HK-2 (cell line): ENCODE results near the gene BNIP2.
"Not testable (repeated sequence)": the region's sequence is repeated elsewhere in the genome, so short reads cannot be mapped to it uniquely, and the experiment has no call there.

Experiments used
- DNase-seq: peaks from one replicate; pipeline ENCODE4 v3.0.0-alpha.2; 2018; ENCODE audit not compliant: unreplicated experiment

Gene BNIP2

DNA sequence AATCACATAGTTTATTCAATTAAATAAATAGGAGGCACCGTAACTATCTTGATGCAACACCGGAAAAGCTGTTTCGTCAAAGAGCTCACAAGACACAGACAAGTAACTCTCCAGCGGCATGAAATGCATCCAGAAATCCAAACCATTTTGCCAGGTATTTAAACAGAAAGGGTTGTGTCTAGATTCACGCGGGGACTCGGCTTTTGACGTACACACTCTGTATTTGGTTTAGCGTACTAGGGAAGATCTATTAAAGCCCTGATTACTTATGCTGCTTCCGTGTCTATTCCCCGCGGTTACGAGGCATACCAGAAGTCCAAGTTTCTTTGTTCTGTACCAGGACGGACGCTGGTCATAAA, 718 bp downstream of the BNIP2 start:
- DNase-seq: no peak

DNA sequence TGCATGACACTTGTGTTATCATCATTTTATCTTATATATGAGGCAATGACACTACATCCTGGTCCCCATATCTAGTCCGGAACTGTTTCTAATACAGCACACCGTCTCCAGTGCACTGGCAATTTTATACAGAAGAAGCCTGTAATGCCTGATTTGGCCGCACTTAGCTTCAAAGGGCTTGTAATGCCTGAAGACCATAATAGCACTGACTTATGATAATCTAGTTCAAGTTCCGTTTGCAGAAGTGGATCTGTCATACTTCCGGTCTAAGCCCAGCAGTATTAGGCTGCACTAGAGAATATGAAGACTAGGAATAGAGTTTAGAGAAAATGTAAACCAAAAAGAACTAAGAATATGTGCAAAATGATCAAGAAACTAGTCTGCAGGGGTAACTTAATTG, 1.3 kb downstream of the BNIP2 start:
- no peak for DNase-seq

DNA sequence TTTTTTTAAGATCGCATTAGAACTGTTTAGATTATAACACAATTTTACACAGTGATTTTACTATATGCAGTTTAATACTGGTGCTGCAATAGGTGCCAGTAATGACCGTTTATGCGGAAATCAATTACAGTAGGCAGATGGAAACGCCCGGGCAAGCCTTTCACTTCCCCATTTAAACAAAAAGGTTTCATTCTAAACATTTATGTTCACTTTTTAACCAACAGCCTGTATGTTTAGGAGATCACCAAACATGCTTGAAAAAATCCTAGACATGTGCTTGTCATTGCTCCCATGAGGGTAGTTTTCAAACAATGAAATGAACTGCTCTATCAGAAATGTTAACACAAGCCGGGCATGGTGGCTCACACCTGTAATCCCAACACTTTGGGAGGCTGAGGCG, 2.7 kb downstream of the BNIP2 start:
- no peak for DNase-seq

DNA sequence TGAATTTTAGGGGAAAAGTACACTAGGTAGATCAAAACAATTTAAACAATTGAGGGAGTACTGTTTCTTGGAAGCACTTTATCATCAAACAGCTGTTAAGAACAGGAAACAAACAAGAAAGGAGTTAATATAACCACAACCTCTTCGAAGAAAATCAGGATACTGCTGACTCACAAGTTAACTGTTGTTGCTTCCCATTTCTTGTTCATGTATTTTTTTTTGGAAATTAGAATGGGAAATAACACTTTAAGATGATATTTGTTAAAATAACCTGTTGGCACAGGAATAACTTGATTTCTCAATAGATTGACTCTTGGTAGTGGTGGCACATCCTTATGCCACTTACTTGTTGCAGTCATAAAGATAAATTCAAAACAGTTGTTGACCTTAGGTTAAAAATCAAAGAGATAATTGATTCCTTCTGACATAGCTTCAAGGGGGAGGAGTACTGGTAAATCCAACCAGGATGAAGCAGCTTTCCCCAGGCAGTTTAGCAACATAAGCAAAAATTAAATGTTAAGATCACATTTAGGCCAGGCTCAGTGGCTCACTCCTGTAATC, 3.3 kb downstream of the BNIP2 start:
- no peak for DNase-seq

DNA sequence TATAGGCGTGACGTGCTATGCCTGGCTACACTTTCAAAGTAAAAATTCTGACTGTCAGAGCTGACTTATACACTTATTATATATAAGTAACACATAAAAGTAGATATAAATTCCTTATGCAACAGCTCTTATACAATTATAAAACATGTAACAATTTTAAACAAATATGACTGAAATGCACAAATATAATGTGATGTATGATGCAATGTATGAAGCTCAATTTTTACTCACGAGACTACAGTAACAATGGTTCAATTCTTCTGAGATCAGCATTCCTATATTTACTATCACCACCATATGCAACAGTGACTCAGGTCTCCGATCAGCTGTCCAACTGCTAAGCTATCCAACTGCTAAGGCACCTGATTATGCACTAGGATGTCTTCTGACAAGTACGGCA, 8.2 kb downstream of the BNIP2 start:
- no peak for DNase-seq

DNA sequence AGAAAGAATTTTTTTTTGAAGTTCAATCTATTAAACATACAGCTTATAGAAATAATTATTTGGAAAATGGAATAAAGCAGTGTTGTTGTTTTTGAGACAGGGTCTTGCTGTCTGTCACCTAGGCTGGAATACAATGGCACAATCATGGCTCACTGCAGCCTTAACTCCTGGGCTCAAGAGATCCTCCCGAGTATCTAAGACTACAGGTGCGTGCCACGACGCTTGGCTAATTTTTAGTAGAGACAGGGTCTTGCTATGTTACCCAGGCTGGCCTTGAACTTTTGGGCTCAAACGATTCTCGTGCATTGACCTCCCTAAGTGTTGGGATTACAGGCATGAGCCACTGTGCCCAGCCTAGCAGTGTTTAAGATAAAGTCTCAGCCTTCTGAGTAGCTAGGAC, 8.8 kb downstream of the BNIP2 start:
- no peak for DNase-seq

DNA sequence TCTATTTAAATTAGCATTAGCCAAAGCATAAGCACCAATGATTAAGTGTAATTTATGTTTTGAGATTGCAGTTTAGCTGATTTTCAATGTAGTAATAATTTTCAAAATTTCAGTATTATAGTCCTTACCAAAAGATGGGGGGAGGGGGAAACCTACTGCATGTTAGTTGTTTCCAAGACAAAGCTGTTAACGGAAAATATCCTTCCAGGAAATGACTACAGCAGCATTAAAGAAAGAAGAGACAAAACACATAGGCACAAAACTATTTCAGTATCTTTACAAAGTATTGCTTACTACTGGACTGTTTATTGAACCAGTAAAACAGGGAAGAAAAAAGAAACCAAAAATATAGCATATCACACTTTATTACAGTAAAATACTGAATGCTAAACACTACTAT, 10.5 kb downstream of the BNIP2 start:
- DNase-seq: no peak

DNA sequence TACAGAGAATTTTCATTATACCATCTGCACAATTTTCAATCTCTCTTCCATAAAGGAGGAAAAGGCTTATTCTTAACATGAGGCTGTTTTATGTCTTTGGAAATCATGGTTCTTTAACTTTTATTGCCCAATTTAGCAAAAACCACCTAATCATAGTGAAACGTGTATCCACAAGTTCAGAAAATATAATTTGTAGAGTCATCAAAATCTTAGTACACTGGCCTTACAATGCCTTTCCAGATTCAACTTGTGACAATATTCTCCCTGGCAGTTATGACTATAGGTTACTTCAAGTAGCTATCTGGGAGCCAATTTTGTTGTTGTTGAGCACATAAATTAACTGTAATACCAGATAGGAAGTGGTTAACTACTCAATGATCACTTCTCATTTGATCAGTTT, 10.9 kb downstream of the BNIP2 start:
- no peak for DNase-seq

DNA sequence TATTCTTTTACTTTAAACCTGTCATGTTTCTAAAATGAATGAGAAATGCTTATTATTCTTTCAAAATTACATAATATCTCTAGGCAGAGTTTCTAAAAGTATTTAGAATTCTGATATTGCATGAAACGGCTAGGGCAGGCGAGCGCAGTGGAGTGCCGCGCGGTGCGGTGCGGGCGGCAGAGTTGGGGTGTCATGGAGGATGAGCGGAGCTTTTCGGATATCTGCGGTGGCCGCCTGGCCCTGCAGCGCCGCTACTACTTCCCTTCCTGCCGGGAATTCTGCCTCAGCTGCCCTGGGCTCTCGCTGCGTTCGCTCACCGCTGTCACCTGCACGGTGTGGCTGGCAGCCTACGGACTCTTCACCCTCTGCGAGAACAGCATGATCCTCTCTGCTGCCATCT, 12.6 kb downstream of the BNIP2 start:
- DNase-seq: no peak

DNA sequence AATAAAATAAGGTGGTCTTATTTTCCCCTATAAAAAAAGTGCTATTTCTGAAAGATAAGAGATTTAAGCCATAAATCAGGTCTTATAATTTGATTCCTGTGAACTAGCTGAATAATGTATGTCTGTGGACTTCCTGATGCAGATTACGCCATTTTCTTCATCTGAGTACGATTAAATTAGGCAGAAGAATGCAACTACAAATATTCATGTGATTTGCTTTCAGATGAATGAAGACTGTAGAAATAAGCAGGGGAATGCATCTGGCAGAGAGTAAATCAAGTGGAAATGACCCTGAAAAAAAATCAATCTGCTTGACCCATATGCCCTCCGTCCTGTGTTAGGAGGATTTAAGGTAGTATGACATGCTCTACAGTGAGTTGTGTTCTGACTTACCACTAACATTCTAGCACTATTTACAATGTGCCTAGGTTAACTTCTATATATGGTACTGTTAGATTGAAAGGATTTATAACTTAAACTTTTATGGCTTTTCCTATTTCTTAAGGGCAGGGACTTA, 14.7 kb downstream of the BNIP2 start:
- no peak for DNase-seq

DNA sequence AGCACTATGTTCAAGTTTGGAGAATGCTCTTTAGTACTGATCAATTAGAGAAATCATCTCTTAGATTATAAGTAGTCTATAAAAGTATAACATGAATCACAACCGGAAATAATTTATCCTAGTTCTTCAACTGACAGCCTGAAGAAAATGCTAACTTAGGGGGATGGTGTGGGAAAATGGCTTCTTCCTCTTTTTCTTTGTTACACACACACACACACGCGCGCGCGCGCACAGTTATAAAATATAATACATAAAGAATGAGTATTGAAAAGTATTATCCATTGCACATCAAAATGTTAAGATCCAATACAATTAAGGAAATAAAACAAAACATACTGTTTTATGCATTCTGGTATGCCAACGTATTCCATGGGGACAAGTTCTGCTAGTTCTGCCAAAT, 20.6 kb downstream of the BNIP2 start:
- no peak for DNase-seq

DNA sequence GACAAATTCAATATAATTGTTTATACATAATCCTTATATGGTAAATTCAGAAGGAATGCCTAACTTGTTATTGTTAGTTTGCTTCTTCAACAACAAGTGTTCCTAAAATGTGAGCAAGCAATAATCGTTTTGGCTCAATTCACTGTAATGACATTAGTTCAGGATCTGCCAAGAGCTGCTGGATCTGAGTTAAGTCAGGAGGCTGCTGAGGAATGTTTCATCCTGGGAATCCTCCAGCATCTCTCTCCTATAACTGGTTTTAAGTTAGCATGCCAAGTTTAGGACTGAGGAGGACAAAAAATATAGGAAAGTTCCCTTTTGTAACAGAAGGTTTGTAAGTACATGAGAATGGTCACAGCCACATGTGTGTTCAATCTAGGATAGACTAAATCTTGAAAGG, 26.9 kb downstream of the BNIP2 start:
- DNase-seq: no peak

DNA sequence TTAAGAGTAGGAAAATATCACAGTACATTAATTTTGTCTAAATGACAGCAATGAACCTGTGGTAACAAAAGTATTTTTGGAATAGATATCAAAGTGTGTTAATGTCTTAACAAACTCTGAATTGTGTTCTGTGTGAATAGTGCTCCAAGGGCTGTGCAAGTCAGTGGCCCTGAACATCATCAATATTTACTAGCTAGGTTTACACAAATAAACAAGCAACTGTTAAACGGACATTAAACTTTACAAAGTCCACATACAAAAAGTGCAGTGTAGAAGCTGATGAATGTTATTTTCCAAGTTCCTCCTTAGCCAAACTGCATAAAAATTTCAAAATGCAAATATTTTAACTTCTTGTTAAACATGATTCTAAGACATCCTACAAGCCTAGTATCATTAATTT, 29.8 kb downstream of the BNIP2 start:
- no peak for DNase-seq

DNA sequence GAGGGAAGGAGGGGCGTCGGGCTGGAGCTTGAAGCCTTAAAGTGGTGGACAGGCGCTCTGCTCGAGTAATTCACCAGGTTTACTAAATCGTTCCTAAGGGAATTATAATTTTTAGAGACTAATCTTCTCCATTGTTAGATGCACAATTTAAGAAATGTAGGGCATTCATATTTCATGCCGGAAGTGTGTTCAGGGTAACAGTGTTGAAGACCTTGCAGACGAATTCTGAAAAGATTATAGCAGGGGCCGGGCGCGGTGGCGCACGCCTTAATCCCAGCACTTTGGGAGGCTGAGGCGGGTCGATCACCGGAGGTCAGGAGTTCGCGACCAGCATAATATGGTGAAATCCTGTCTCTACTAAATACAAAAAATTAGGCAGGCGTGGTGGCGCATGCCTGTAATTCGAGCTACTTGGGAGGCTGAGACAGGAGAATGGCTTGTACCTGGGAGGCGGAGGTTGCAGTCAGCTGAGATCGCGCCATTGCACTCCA, 31.4 kb downstream of the BNIP2 start:
- no peak for DNase-seq

DNA sequence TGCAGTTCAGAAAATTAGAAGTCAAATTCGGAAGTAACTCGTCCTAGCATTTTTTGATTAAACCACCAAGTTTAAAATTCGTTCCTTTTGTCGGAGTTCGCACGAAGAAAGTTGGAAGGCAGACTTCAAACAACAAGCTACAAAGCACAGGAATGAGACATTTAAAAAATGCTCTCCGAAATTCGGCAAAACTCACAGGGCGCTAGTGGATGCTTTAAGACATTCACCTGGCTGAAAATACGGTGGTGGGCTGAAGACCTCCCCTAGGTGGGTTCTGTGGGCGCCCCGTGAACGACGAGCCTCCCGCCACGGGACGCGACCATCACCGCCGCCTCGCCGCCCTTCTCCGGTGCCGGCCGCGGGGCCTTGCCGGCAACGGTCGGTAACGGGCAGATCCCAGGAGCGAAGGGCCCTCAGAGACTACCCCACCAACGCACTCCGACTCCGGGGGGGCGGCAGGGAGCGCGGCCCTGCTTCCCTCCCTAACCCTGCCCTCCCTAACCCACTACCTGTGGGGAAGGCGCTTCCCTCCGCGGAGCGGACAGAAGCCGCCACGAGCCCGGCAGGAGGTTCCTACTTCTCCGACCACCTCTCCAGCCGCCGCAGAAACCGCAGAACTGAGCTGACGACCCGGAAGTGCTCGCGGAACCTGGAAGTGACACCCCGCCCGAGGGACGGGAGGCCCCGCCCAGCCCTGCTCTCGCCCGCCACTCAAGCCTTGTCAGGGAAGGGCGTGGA, 32.1 kb downstream of the BNIP2 start, which contains the start of gene GTF2A2:
Gene GTF2A2 (minus strand): TSS at position 619 of the 738 bp plus-strand sequence. CDS start 5,238 bp downstream, outside the sequence.
- DNase-seq: peak; percentile 88

DNA sequence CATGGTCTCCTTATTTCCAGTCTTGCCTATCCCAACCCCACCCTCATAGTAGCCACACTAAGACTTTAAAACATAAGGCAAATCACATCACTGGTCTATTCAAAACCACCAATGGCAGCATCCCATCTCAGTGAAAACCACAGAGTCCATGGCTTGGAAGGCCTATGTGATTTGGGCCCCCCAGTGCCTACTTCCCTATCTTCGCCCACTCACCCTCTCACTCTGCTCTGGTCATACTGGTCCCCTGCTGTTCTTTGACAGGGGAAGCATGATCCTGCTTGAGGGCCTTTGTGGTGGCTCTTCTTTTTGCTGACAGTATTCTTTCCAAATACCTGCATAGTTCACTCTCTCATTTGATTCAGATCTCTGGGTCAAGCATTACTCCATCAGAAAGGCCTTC, 35.1 kb downstream of the BNIP2 start:
- DNase-seq: no peak

DNA sequence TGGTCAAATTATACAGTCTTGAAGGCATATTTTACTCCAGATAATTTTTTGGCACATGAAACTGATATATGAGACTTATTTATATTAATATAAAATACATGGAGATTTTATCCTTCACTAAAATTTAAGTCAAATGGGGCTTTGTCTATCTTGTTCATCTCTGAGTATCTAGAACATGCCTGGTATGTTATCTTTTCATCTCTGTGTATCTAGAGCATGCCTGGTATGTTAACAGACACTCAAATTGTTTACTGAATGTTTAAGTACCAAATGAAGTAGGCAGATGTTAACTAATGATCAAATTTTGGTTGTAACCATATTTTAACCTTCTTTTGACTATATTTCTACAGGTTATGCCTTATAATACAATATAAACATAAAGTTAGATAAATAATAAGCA, 39.5 kb downstream of the BNIP2 start:
- DNase-seq: no peak

DNA sequence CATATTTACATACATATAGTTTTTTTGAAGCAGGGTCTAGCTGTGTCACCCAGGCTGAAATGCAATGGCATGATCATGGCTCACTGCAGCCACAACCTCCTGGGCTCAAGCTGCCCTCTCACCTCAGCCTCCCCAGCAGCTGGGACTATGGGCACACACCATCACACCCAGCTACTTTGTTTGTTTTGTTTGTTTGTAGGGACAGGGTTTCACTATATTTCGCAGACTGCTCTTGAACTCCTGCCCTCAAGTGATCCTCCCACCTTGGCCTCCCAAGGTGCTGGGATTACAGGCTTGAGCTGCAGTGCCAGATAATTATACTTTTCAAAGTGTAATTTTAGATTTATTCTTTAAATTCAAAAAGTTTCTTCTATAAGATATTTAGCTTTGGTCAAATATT, 42.0 kb downstream of the BNIP2 start:
- no peak for DNase-seq

DNA sequence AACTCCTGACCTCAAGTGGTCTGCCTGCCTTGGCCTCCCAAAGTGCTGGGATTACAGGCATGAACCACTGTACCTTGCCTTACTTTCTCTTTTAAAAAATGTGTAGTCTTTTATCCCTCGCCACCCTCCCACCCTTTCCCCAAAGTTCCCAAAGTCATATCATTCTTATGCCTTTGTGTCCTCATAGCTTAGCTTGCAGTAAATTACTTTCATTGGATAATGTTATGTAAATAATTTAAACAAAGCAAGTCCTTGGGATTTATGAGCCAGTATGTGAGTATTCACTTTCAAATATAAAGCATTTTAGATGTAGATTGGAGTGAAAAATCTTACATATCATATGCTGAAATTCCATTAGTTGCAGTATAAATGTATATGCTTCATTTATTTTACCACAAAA, 42.8 kb downstream of the BNIP2 start:
- no peak for DNase-seq

DNA sequence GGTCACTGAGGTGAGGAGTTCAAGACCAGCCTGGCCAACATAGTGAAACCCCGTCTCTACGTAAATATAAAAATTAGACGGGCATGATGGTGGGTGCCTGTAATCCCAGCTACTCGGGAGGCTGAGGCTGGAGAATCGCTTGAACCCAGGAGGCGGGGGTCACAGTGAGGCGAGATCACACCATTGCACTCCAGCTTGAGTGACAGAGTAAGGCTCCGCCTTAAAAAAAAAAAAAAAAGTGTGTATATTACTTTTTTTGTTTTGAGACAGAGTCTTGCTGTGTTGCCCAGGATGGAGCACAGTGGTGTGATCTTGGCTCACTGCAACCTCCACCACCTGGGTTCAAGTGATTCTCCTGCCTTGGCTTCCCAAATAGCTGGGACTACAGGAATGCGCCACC, 43.3 kb downstream of the BNIP2 start:
- DNase-seq: not testable (repeated sequence)

DNA sequence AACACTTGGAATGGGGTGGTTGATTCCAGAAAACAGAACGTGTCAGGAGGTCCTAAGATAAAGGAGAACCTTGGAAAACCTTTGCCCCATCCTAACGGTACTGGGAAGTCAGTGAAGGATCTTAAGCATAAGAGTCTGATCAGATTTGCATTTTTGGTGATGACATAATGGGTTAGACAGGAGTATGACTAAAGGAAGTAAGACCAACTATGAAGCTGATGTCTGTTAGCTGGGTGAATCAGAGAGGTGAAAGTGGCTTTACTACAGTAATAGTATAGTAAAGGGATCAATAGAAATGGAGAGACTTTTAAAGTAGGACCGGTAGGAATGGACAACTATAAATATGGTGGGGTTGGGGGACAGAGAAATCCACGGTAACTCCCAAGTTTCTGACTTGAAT, 44.4 kb downstream of the BNIP2 start:
- no peak for DNase-seq

DNA sequence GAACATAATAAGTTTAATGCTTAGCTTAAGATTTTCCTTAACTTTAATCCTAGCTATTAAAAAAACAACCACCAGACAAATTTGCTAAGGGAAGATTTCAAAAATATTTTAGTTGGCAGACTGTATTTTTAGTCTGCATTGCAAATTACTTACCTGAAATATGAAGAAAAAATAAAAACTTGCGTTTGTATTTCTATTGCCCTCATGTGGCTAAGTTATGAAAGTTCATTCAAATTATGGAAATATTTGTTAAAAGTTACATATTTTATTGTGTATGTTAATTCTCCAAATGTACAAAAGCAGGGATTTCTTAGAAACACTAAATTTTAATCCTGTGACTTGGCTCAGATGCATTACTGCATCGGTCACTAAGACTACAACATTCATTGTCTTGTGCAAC, 46.8 kb downstream of the BNIP2 start:
- no peak for DNase-seq

DNA sequence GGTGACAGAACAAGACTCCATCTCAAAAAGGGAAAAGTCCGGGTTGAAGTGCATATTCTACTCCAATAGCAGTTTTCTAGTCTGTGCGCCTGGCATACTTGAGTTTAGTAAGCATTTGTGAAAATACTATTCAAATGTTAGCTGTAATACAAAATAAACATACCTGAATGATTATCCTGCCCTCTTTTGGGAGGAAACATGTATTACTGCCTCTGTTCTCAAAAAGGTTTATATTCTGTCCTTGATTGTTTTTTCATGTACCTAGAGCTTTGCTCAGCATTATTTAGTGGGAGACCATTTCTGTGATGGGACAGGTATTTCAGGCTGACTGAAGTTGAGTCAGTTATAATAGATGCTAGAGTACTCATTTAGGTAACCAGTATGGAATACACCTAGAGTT, 51.6 kb downstream of the BNIP2 start:
- not testable (repeated sequence) for DNase-seq

DNA sequence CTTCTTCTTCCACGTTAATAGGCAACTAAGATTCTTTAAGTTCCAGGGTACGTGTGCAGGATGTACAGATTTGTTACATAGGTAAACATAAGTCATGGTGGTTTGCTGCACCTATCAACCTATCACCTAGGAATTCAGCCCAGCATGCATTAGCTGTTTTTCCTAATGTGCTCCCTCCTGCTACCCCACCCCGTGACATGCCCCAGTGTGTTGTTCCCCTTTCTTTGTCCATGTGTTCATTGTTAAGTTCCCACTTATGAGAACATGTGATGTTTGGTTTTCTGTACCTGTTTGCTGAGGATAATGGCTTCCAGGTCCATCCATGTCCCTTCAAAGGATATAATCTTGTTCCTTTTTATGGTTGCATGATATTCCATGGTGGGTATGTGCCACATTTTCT, 52.9 kb downstream of the BNIP2 start:
- DNase-seq: no peak
